ENCODE measurements around the gene SETD3. TPM values are rescaled to one million over a fixed set of nuclear protein-coding genes. Genes with fewer than 3 reads are reported as not detected.
A peak's percentile ranks its signal among the peaks of the same experiment; 100 is the strongest.

SETD3 gene
- total RNA-seq, 1 donor from 2014 or later: 62.8 TPM

DNA sequence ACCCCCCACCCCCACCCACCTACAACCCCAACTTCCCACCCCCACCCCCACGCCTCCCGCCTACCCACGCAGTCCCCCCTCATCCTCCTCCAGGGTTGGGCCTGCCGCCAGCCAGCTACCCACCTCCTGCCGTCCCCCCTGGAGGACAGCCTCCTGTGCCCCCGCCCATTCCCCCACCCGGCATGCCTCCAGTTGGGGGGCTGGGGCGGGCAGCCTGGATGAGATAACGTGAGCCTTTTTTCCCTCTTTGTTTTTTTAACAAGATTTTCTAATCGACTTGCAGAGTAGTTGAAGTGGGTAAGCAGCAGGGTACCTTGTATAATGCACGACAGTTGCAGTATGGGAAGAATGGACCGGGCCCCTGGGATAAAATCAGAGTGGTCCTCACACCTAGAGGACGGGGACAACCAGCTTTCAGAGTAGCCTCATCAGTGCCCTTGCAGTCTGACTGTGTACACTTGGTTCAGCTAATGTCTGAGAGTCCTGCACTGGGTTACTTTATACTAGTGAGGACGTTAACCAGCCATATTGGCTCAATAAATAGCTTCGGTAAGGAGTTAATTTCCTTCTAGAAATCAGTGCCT, 30.0 kb upstream of the SETD3 start:
- Histone ChIP-seq H3K9me3 (ENCODE audit: insufficient read depth, low read depth, low read length) (no peaks in the 10 kb centered on the region), H3K9ac (ENCODE audit: low read length) (peak overlapping the region; percentile 48), H3K27ac (ENCODE audit: low read depth, low read length) (no peak overlapping the region), H4K20me1 (ENCODE audit: insufficient read depth, low read length) (peaks cover 47% of the 10 kb centered on the region), H3K4me1 (ENCODE audit: insufficient read depth, low read length) (peaks cover 13% of the 10 kb centered on the region), H3K4me2 (ENCODE audit: low read length) (no peak overlapping the region), H3K79me2 (ENCODE audit: insufficient read depth, low read length) (peaks cover 5% of the 10 kb centered on the region), H3K4me3 (ENCODE audit: insufficient read depth, low read depth, low read length) (no peak overlapping the region), H2AFZ (ENCODE audit: low read depth, low read length) (no peak overlapping the region), H3K36me3 (ENCODE audit: insufficient read depth, low read length) (peaks cover 26% of the 10 kb centered on the region), H3K27me3 (ENCODE audit: insufficient read depth, low read length) (no peaks in the 10 kb centered on the region)
- no peaks in the 10 kb centered on the region for H3K4me1 Mint-ChIP-seq (ENCODE audit: low read depth, unreplicated experiment)
- H3K4me3 Mint-ChIP-seq (ENCODE audit: unreplicated experiment): no peak overlapping the region
- H3K27me3 Mint-ChIP-seq (ENCODE audit: low read depth, unreplicated experiment): no peaks in the 10 kb centered on the region
- DNase-seq (ENCODE audit: low read depth) (no peak), FAIRE-seq (no peak)
- no peak overlapping the region for H3K27ac Mint-ChIP-seq (ENCODE audit: unreplicated experiment)
- H3K36me3 Mint-ChIP-seq (ENCODE audit: low read depth, unreplicated experiment): peaks cover 25% of the 10 kb centered on the region
- no peak for TF ChIP-seq CTCF (IDR thresholded peaks at IDR 0.05; ENCODE audit: insufficient read depth, low read depth, low read length)
- no peak for TF ChIP-seq EZH2 (IDR thresholded peaks at IDR 0.05; ENCODE audit: insufficient read depth, low read length)
- H3K9me3 Mint-ChIP-seq (ENCODE audit: unreplicated experiment): no peaks in the 10 kb centered on the region

GRCh38 chr14:99509871-99510555, 29.4 kb upstream of the SETD3 start:
- Mint-ChIP-seq H3K27me3 (ENCODE audit: low read depth, unreplicated experiment) (no peaks in the 10 kb centered on the region), H3K4me1 (ENCODE audit: low read depth, unreplicated experiment) (no peaks in the 10 kb centered on the region), H3K36me3 (ENCODE audit: low read depth, unreplicated experiment) (peaks cover 28% of the 10 kb centered on the region), H3K9me3 (ENCODE audit: unreplicated experiment) (no peaks in the 10 kb centered on the region), H3K27ac (ENCODE audit: unreplicated experiment) (peak overlapping the region; percentile 77), H3K4me3 (ENCODE audit: unreplicated experiment) (no peak overlapping the region)
- H3K4me3 ChIP-seq (ENCODE audit: insufficient read depth, low read depth, low read length): no peak overlapping the region
- no peak overlapping the region for H2AFZ ChIP-seq (ENCODE audit: low read depth, low read length)
- peaks cover 13% of the 10 kb centered on the region for H3K4me1 ChIP-seq (ENCODE audit: insufficient read depth, low read length)
- H4K20me1 ChIP-seq (ENCODE audit: insufficient read depth, low read length): peaks cover 49% of the 10 kb centered on the region
- peaks cover 26% of the 10 kb centered on the region for H3K36me3 ChIP-seq (ENCODE audit: insufficient read depth, low read length)
- H3K4me2 ChIP-seq (ENCODE audit: low read length): no peak overlapping the region
- H3K9ac ChIP-seq (ENCODE audit: low read length): no peak overlapping the region
- H3K27ac ChIP-seq (ENCODE audit: low read depth, low read length): no peak overlapping the region
- DNase-seq (ENCODE audit: low read depth): no peak
- H3K27me3 ChIP-seq (ENCODE audit: insufficient read depth, low read length): no peaks in the 10 kb centered on the region
- FAIRE-seq: no peak
- H3K79me2 ChIP-seq (ENCODE audit: insufficient read depth, low read length): peaks cover 5% of the 10 kb centered on the region
- TF ChIP-seq EZH2 (IDR thresholded peaks at IDR 0.05; ENCODE audit: insufficient read depth, low read length): no peak
- no peak for TF ChIP-seq CTCF (IDR thresholded peaks at IDR 0.05; ENCODE audit: insufficient read depth, low read depth, low read length)
- H3K9me3 ChIP-seq (ENCODE audit: insufficient read depth, low read depth, low read length): no peaks in the 10 kb centered on the region
